ENCODE data around the gene PFDN2. TPM values are rescaled to one million over a fixed set of nuclear protein-coding genes. Genes with fewer than 3 reads are reported as not detected.

The PFDN2 gene
- total and polyA plus RNA-seq, 2 donors (not counting 3 experiments of a cell fraction or from before 2014, with no cell fraction given): 104 to 157 TPM

- H3K9ac ChIP-seq (replicated peaks; ENCODE audit: extremely low read depth, insufficient read depth, low read length): no peak overlapping the region
- POLR2A ChIA-PET: interaction anchor here (0.7 kb wide), 1 partner anchor 244 kb away, joined by 3 read pairs; no protein-coding TSS in a partner anchor
- no peaks in the 10 kb centered on the region for H4K20me1 ChIP-seq (replicated peaks; ENCODE audit: control insufficient read depth, extremely low read depth, insufficient read depth, low read length)
- no peaks in the 10 kb centered on the region for H3K79me2 ChIP-seq (ENCODE audit: control insufficient read depth, insufficient read depth, low read length)
- H3K27me3 ChIP-seq (ENCODE audit: control insufficient read depth in 2 of 2, insufficient read depth in 2 of 2, low read length in 2 of 2): no peaks in the 10 kb centered on the region
- no peaks in the 10 kb centered on the region for H3K9me3 ChIP-seq (replicated peaks; ENCODE audit: control insufficient read depth, insufficient read depth, low read length)
- H3K9me1 ChIP-seq (replicated peaks; ENCODE audit: control insufficient read depth, extremely low read depth, insufficient read depth, low read length): no peaks in the 10 kb centered on the region
- no peak for DNase-seq (ENCODE audit: low read depth, low spot score)
- no peak for FAIRE-seq
- H3K36me3 ChIP-seq (ENCODE audit: control insufficient read depth in 2 of 2, extremely low read depth in 1 of 2, insufficient read depth in 2 of 2, low read length in 2 of 2): no peaks in the 10 kb centered on the region
- no peak overlapping the region for H3K4me2 ChIP-seq (ENCODE audit: insufficient read depth, low read length)
- dilution Hi-C loops (cut with MboI; ENCODE audit: extremely low pct_ligation_motif_present, low sequenced_read_pairs) (no loop called here), intact Hi-C loops (cut with micrococcal nuclease) (no loop called here)
- BruUV-seq (replicated peaks): no TSS peak
- no peak overlapping the region for H3K27ac ChIP-seq (ENCODE audit: insufficient read depth, low read depth, low read length)
- no peak overlapping the region for H2AFZ ChIP-seq (ENCODE audit: low read depth, low read length)
- no peak overlapping the region for H3K4me3 ChIP-seq (replicated peaks in 1 of 3; ENCODE audit: insufficient read depth in 1 of 3, low read depth in 1 of 3, low read length in 3 of 3)
- CTCF ChIA-PET: interaction anchor here (1.3 kb wide), 1 partner anchor 311 kb away, joined by 3 read pairs; no protein-coding TSS in a partner anchor
- no peak for TF ChIP-seq JUN (IDR thresholded peaks at IDR 0.05; ENCODE audit: borderline replicate concordance, insufficient read depth, insufficient read length, low read depth)
- TF ChIP-seq POLR2AphosphoS5 (IDR thresholded peaks at IDR 0.05; ENCODE audit: insufficient read depth, low read depth, low read length): no peak
- TF ChIP-seq FOS (IDR thresholded peaks at IDR 0.05; ENCODE audit: borderline replicate concordance, insufficient read depth, low read length): no peak
- TF ChIP-seq, protein P1, sequence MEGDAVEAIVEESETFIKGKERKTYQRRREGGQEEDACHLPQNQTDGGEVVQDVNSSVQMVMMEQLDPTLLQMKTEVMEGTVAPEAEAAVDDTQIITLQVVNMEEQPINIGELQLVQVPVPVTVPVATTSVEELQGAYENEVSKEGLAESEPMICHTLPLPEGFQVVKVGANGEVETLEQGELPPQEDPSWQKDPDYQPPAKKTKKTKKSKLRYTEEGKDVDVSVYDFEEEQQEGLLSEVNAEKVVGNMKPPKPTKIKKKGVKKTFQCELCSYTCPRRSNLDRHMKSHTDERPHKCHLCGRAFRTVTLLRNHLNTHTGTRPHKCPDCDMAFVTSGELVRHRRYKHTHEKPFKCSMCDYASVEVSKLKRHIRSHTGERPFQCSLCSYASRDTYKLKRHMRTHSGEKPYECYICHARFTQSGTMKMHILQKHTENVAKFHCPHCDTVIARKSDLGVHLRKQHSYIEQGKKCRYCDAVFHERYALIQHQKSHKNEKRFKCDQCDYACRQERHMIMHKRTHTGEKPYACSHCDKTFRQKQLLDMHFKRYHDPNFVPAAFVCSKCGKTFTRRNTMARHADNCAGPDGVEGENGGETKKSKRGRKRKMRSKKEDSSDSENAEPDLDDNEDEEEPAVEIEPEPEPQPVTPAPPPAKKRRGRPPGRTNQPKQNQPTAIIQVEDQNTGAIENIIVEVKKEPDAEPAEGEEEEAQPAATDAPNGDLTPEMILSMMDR (IDR thresholded peaks at IDR 0.05; ENCODE audit: extremely low read depth in 1 of 2, insufficient read depth in 1 of 2, low read depth in 1 of 2, low read length in 2 of 2): no peak
- TF ChIP-seq GATA2 (IDR thresholded peaks at IDR 0.05; ENCODE audit: insufficient read depth, insufficient read length, low read depth, low read length): no peak
- TF ChIP-seq MYC (IDR thresholded peaks at IDR 0.05; ENCODE audit: low read depth, low read length): no peak
- TF ChIP-seq EZH2 (IDR thresholded peaks at IDR 0.05; ENCODE audit: borderline replicate concordance, low read depth, low read length, severe bottlenecking): no peak
- no peak for TF ChIP-seq POLR2A (IDR thresholded peaks at IDR 0.05; ENCODE audit: low read depth, low read length)
- TF ChIP-seq, protein P2, sequence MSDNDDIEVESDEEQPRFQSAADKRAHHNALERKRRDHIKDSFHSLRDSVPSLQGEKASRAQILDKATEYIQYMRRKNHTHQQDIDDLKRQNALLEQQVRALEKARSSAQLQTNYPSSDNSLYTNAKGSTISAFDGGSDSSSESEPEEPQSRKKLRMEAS (IDR thresholded peaks at IDR 0.05; ENCODE audit: insufficient read depth, insufficient read length): no peak
- H3K4me1 ChIP-seq (ENCODE audit: control insufficient read depth, extremely low read depth, insufficient read depth, low read length): no peaks in the 10 kb centered on the region
Observed at GRCh38 chr1:161145832-161146231, 28.0 kb upstream of the PFDN2 start.
